BLaER1 (cell line): Measurements from ENCODE around the gene LIPJ.

Source experiments
- H3K27ac ChIP-seq: shearing (Covaris generic); formaldehyde crosslinking; 2 replicates; pipeline ENCODE4 v1.8.1; 2022
- H3K27me3 ChIP-seq: shearing (Covaris generic); formaldehyde crosslinking; 2 replicates; pipeline ENCODE4 v1.8.1; 2022
- H3K36me3 ChIP-seq: shearing (Covaris generic); formaldehyde crosslinking; 2 replicates; pipeline ENCODE4 v1.8.1; 2022
- H3K4me1 ChIP-seq: shearing (Covaris generic); formaldehyde crosslinking; 2 replicates; pipeline ENCODE4 v1.8.1; 2022
- H3K4me2 ChIP-seq: shearing (Covaris generic); formaldehyde crosslinking; 2 replicates; pipeline ENCODE4 v1.8.1; 2022
- H3K4me3 ChIP-seq: shearing (Covaris generic); formaldehyde crosslinking; 2 replicates; pipeline ENCODE4 v1.8.1; 2022
- H3K9ac ChIP-seq: shearing (Covaris generic); formaldehyde crosslinking; 2 replicates; pipeline ENCODE4 v1.8.1; 2022
- H3K9me3 ChIP-seq: shearing (Covaris generic); formaldehyde crosslinking; 2 replicates; pipeline ENCODE4 v1.8.1; 2022
- H4K20me1 ChIP-seq: shearing (Covaris generic); formaldehyde crosslinking; 2 replicates; pipeline ENCODE4 v1.8.1; 2022
- Cebpa-rat ChIP-seq: shearing (Covaris generic); IDR thresholded peaks from 2 replicates; pipeline ENCODE4 v1.8.1; 2022

Gene LIPJ

GRCh38 chr10:88624840-88625239 lies 38.3 kb downstream of the LIPJ start:
- TF ChIP-seq Cebpa-rat, result no peak
- Histone ChIP-seq H4K20me1 (no peaks in the 10 kb centered on the region), H3K4me1 (no peaks in the 10 kb centered on the region), H3K9ac (no peak overlapping the region), H3K4me3 (no peak overlapping the region), H3K36me3 (no peaks in the 10 kb centered on the region), H3K27ac (no peak overlapping the region), H3K4me2 (no peak overlapping the region), H3K9me3 (no peaks in the 10 kb centered on the region), H3K27me3 (no peaks in the 10 kb centered on the region)

- H3K36me3 ChIP-seq, result no peaks in the 10 kb centered on the region
- H3K9me3 ChIP-seq, result peaks cover 21% of the 10 kb centered on the region
- no peaks in the 10 kb centered on the region for H4K20me1 ChIP-seq
- H3K27ac ChIP-seq, result no peak overlapping the region
- H3K4me2 ChIP-seq, result no peak overlapping the region
- H3K4me1 ChIP-seq, result no peaks in the 10 kb centered on the region
- H3K9ac ChIP-seq, result no peak overlapping the region
- no peak for TF ChIP-seq Cebpa-rat
- H3K4me3 ChIP-seq, result no peak overlapping the region
- H3K27me3 ChIP-seq, result no peaks in the 10 kb centered on the region
These were observed 53.6 kb downstream of the LIPJ start for GRCh38 chr10:88640186-88640585.

GRCh38 chr10:88642209-88642608 lies 55.6 kb downstream of the LIPJ start:
- Histone ChIP-seq H3K4me2 (no peak overlapping the region), H3K27ac (no peak overlapping the region)

DNA sequence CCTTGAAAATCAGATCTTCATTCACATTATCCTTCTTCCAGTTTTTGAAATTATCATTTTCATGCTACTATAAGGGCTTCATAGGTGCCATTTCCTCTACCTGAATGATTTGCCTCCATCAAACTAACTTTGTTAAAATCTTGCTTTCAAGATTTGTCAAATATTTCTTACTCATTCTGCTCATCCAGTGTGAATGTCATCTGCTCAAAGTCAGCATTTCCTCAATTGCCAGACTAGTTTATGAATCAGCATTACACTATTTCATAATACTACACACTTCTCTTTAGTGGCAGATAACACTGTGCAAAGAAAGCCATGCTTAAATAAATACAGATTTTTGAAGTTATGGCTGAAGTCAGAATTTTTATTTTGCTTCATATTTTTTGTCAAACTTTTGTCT lies 56.4 kb downstream of the LIPJ start:
- TF ChIP-seq Cebpa-rat, result no peak
- Histone ChIP-seq H3K27ac (no peak overlapping the region), H3K4me1 (no peaks in the 10 kb centered on the region), H4K20me1 (no peaks in the 10 kb centered on the region), H3K9ac (no peak overlapping the region), H3K4me3 (no peak overlapping the region), H3K36me3 (no peaks in the 10 kb centered on the region), H3K27me3 (no peaks in the 10 kb centered on the region), H3K9me3 (peaks cover 13% of the 10 kb centered on the region), H3K4me2 (no peak overlapping the region)

More at GRCh38 chr10:88642209-88642608, 55.6 kb downstream of the LIPJ start:
- Histone ChIP-seq H3K9me3 (peaks cover 20% of the 10 kb centered on the region), H3K4me3 (no peak overlapping the region), H3K36me3 (no peaks in the 10 kb centered on the region), H3K27me3 (no peaks in the 10 kb centered on the region), H3K4me1 (no peaks in the 10 kb centered on the region), H3K9ac (no peak overlapping the region), H4K20me1 (no peaks in the 10 kb centered on the region)
- no peak for TF ChIP-seq Cebpa-rat

- Histone ChIP-seq H4K20me1 (no peaks in the 10 kb centered on the region), H3K27me3 (no peaks in the 10 kb centered on the region), H3K4me1 (no peaks in the 10 kb centered on the region), H3K27ac (no peak overlapping the region), H3K9me3 (no peaks in the 10 kb centered on the region), H3K36me3 (no peaks in the 10 kb centered on the region), H3K9ac (no peak overlapping the region), H3K4me2 (no peak overlapping the region), H3K4me3 (no peak overlapping the region)
- no peak for TF ChIP-seq Cebpa-rat
These were observed 60.6 kb downstream of the LIPJ start for GRCh38 chr10:88647061-88647615.

- Histone ChIP-seq H3K27ac (no peak overlapping the region), H3K9ac (no peak overlapping the region), H3K27me3 (no peaks in the 10 kb centered on the region), H3K9me3 (no peaks in the 10 kb centered on the region), H4K20me1 (no peaks in the 10 kb centered on the region), H3K4me3 (no peak overlapping the region), H3K4me1 (no peaks in the 10 kb centered on the region), H3K36me3 (no peaks in the 10 kb centered on the region), H3K4me2 (no peak overlapping the region)
- TF ChIP-seq Cebpa-rat, result no peak
These were observed 64.6 kb downstream of the LIPJ start for GRCh38 chr10:88651101-88651551.

DNA sequence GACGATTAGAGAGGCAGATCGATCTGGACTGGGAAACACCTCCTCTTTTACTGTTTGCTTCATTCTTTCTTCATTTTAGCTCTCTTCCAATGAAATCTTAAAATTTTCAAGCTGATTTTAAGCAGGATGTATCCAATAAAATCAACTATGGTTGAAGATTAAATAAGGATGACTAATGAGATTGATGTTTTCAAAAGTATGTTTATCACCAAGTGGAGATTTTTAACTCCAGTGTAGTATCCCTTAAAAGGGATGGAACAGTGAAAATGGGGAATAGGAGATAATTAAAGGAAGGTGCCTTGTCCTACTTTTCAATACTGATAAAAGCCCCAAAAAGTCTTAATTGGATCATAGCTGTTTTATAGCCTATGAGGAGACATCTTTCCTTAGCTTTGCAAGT lies 66.1 kb downstream of the LIPJ start:
- Histone ChIP-seq H3K4me1 (no peaks in the 10 kb centered on the region), H4K20me1 (no peaks in the 10 kb centered on the region), H3K9me3 (no peaks in the 10 kb centered on the region), H3K36me3 (no peaks in the 10 kb centered on the region), H3K4me3 (no peak overlapping the region), H3K4me2 (no peak overlapping the region), H3K27ac (no peak overlapping the region), H3K9ac (no peak overlapping the region), H3K27me3 (no peaks in the 10 kb centered on the region)
- TF ChIP-seq Cebpa-rat, result no peak
